B cell (primary cell): ENCODE data around the gene PNPLA4.

Experiments
- EZH2 ChIP-seq: IDR thresholded peaks from 2 replicates; pipeline ENCODE4 v1.6.1; 2012; ENCODE audit warnings: borderline replicate concordance, low read depth, mild to moderate bottlenecking, moderate library complexity, low read length; ENCODE audit not compliant: insufficient read depth, poor library complexity, severe bottlenecking
- TF ChIP-seq, protein P1 (sequence below): fragments of 200-600 bp; IDR thresholded peaks from one replicate; pipeline ENCODE4 v1.8.0; 2022; ENCODE audit warnings: antibody characterized with exemption, mild to moderate bottlenecking

DNA sequence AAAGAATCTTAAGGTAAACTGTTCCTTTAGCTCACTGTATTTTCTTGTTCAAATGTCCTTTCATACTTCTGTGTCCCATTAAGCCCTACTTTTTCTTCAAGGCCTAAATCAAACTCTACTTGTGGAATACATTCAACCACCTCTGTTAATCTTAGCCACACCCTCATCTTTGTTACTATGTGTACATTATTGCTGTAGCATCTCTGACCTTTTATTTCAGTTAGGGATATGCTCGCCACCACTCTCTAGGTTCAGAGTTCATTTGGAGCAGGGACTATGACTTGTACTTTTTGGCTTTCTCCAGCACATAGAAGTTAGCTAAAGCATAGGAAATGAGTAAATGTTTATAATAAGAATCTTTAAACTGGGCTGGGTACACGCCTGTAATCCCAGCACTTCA, 6.8 kb upstream of the PNPLA4 start:
- TF ChIP-seq, protein P1, sequence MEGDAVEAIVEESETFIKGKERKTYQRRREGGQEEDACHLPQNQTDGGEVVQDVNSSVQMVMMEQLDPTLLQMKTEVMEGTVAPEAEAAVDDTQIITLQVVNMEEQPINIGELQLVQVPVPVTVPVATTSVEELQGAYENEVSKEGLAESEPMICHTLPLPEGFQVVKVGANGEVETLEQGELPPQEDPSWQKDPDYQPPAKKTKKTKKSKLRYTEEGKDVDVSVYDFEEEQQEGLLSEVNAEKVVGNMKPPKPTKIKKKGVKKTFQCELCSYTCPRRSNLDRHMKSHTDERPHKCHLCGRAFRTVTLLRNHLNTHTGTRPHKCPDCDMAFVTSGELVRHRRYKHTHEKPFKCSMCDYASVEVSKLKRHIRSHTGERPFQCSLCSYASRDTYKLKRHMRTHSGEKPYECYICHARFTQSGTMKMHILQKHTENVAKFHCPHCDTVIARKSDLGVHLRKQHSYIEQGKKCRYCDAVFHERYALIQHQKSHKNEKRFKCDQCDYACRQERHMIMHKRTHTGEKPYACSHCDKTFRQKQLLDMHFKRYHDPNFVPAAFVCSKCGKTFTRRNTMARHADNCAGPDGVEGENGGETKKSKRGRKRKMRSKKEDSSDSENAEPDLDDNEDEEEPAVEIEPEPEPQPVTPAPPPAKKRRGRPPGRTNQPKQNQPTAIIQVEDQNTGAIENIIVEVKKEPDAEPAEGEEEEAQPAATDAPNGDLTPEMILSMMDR = no peak
- TF ChIP-seq EZH2 = no peak
